Tongue (tissue), 2 donors: ENCODE results near the gene OR4K15. TPM values are rescaled to one million over a fixed set of nuclear protein-coding genes. Genes with fewer than 3 reads are reported as not detected.
"Not testable (repeated sequence)": the region's sequence is repeated elsewhere in the genome, so short reads cannot be mapped to it uniquely, and the experiment has no call there.

Experiments used
- DNase-seq: peaks from one replicate; pipeline ENCODE4 v3.0.0-alpha.2; 2015
- total RNA-seq: library from RNA; depleted of rRNA; stranded (reverse); fragments of >200 nt; gene quantifications from one replicate; pipeline ENCODE4 v1.2.3, GENCODE V29; 2014

OR4K15 gene
- not detected for total RNA-seq

DNA sequence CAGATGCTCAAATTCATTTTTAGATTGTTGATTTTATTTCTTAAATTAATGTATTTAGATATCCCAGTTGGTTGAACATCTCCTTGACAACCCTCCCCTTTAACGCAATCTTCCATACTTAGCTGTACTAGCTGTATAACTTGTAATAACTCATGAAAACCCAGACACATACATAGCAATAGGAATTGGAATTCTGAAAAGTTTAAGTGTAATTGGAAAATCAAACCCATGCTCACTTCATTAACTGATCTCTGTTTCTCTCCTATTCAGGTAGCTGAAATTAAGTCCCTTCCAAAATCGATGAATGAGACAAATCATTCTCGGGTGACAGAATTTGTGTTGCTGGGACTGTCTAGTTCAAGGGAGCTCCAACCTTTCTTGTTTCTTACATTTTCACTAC is at the start of gene OR4K15:
TSS of gene OR4K15 (plus strand) at position 301 of the 400 bp plus-strand sequence. CDS start at position 301, 0 bp downstream.
- no peak for DNase-seq

GRCh38 chr14:19930617-19931016 is 44.8 kb upstream of the OR4K15 start, which contains the start of gene OR4K1:
Gene OR4K1, plus strand, starts transcription at chr14:19930917. Its CDS starts 4,750 bp downstream, at chr14:19935667.
- DNase-seq, result no peak

DNA sequence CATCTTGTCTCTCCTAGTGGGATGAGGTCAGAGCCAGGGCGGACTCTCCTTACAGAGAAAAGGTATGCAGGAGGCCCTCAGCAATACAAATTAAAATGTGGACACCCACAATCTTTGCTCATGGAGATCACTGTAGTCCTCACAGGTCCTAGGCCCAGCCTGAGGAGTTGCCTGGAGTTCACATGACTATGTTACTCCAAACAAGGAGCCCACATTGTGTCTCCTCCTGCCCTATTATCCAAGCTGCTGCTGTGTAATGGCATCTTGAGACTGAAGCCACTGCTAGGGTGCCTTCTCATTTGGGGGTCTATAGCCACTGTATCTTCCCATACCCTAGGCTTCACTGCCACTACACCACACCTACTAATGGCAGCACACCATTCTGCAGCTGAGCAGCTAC is 33.7 kb upstream of the OR4K15 start:
- no peak for DNase-seq

GRCh38 chr14:19947413-19948090 is 27.8 kb upstream of the OR4K15 start:
- no peak for DNase-seq

DNA sequence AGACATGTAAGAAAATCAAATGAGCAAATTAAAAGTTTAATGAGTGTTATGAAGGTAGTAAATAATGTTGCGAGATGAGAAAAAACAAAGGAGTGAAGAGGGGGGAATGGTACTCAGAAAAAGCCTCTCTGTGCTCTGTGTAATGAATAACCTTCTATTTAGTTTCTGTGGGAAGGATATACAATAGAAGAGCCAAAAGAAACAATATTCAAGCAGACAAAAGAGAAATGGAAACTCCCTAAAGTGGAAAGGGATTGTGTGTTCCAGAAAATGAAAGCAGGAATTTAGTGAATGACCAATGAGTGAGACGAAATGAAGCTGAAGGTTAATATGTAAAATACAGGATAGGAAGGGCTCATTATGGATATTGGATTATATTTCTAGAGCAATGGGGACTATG is 26.2 kb upstream of the OR4K15 start:
- no peak for DNase-seq

- not testable (repeated sequence) for DNase-seq
Measured at GRCh38 chr14:19969735-19970134, 5.7 kb upstream of the OR4K15 start.

DNA sequence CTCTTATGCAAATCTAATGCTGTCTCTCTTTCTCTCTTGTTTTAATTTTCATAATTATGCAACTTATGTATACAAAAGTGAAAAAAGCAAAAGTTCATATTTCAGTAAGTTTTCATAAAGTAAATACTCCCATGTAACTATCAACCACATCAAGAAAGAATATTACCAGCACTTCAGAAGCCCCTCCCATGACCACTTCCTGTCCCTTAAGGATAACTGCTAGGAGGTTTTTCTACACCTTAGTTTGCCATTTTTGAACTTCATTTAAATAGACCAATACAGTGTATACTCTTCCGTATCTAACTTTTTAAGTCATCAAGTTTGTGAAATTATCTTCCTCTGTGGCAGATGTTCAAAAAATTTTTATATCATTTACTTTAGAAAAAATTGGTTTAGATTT is 547 bp upstream of the OR4K15 start:
- DNase-seq, result no peak

DNA sequence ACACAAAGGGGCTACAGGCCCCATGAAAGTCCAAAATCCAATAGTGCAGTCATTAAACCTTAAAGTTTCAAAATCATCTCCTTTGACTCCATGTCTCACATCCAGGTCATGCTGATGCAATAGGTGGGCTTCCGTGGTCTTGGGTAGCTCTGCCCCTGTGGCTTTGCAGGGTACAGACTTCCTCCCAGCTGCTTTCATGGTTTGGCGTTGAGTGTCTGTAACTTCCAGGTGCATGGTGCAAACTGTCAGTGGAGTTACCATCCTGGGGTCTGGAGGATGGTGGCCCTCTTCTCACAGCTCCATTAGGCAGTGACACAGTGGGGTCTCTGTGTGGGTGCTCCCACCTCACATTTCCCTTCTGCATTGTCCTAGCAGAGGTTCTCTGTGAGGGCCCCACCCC is 18.0 kb downstream of the OR4K15 start:
- DNase-seq, result no peak

DNA sequence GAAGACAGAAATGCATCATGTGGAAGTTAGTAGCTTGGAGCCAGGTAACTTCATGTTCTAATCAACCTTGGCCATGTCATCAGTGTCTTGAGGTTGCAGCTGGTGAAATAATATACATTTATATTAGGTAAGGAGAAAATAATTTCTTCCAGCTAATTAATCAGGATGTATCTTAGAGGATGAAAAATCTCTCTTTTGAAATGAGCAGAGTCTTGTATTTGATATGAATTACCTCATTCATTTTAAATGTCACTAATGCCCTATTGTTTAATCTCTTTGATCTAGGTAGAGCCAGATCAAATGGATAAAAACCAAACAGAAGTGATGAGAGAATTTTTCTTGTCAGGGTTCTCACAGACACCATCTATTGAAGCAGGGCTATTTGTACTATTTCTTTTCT is 26.5 kb downstream of the OR4K15 start, which contains the start of gene OR4Q2:
TSS of gene OR4Q2 (plus strand) at position 301 of the 400 bp plus-strand sequence.
- DNase-seq, result no peak

- no peak for DNase-seq
Measured at GRCh38 chr14:20002319-20002718, 26.9 kb downstream of the OR4K15 start.

GRCh38 chr14:20008156-20008555 is 32.8 kb downstream of the OR4K15 start:
- DNase-seq, result no peak

- DNase-seq, result no peak
Measured at GRCh38 chr14:20019257-20019865, 44.0 kb downstream of the OR4K15 start, which contains the start of gene OR4K14. Gene OR4K14, minus strand, starts transcription at chr14:20019307. Its CDS starts 4,114 bp downstream, at chr14:20015193.

Other genes starting within 250 kb of the OR4K15 start
- gene OR4Q3, start 232.0 kb upstream of the OR4K15 start, total RNA-seq, result not detected
- not detected for gene OR4M1, start 202.1 kb upstream of the OR4K15 start, total RNA-seq
- gene OR4N2, start 171.8 kb upstream of the OR4K15 start, total RNA-seq, result not detected
- not detected for gene OR4K2, start 100.4 kb upstream of the OR4K15 start, total RNA-seq
- not detected for gene OR4K5, start 55.0 kb upstream of the OR4K15 start, total RNA-seq
- not detected for gene OR4K1, start 44.7 kb upstream of the OR4K15 start, total RNA-seq
- not detected for gene OR4Q2, start 26.6 kb downstream of the OR4K15 start, total RNA-seq
- gene OR4K14, start 43.7 kb downstream of the OR4K15 start, total RNA-seq, result not detected
- gene OR4K13, start 60.4 kb downstream of the OR4K15 start, total RNA-seq, result not detected
- not detected for gene OR4L1, start 84.5 kb downstream of the OR4K15 start, total RNA-seq
- gene OR4K17, start 135.1 kb downstream of the OR4K15 start, total RNA-seq, result not detected
- not detected for gene OR4N5, start 163.2 kb downstream of the OR4K15 start, total RNA-seq
- not detected for gene OR11G2, start 215.3 kb downstream of the OR4K15 start, total RNA-seq
- not detected for gene OR11H6, start 248.1 kb downstream of the OR4K15 start, total RNA-seq